GM19467 (cell line): ENCODE measurements around the gene COL5A3.

Experiments
- ATAC-seq: cut with Tn5 transposase; IDR thresholded peaks from one replicate; pipeline ENCODE4 v1.9.1; 2021; ENCODE audit warnings: mild to moderate bottlenecking, moderate library complexity; ENCODE audit not compliant: unreplicated experiment

COL5A3 gene

GRCh38 chr19:10011974-10012373 is 1.7 kb upstream of the COL5A3 start:
- ATAC-seq = no peak

- ATAC-seq = no peak
Measured at GRCh38 chr19:10010939-10011338, 635 bp upstream of the COL5A3 start.

GRCh38 chr19:10009714-10010224 is 535 bp downstream of the COL5A3 start:
- ATAC-seq = no peak

- ATAC-seq = no peak
Measured at GRCh38 chr19:10008184-10008765, 2.0 kb downstream of the COL5A3 start.

- ATAC-seq = no peak
Measured at GRCh38 chr19:10007371-10008183, 2.7 kb downstream of the COL5A3 start.

- no peak for ATAC-seq
Measured at GRCh38 chr19:10006752-10007323, 3.5 kb downstream of the COL5A3 start.

GRCh38 chr19:10006335-10006708 is 4.0 kb downstream of the COL5A3 start:
- ATAC-seq = no peak

GRCh38 chr19:10005632-10006334 is 4.5 kb downstream of the COL5A3 start:
- ATAC-seq = no peak

- no peak for ATAC-seq
Measured at GRCh38 chr19:10004617-10005016, 5.7 kb downstream of the COL5A3 start.

- no peak for ATAC-seq
Measured at GRCh38 chr19:10003271-10003670, 7.0 kb downstream of the COL5A3 start.

GRCh38 chr19:10001899-10002298 is 8.4 kb downstream of the COL5A3 start:
- ATAC-seq = no peak

- no peak for ATAC-seq
Measured at GRCh38 chr19:10000171-10000826, 10.0 kb downstream of the COL5A3 start.

- ATAC-seq = no peak
Measured at GRCh38 chr19:9996541-9996940, 13.8 kb downstream of the COL5A3 start.

- no peak for ATAC-seq
Measured at GRCh38 chr19:9995999-9996398, 14.3 kb downstream of the COL5A3 start.

GRCh38 chr19:9995084-9995483 is 15.2 kb downstream of the COL5A3 start:
- ATAC-seq = no peak

- ATAC-seq = no peak
Measured at GRCh38 chr19:9991425-9992191, 18.7 kb downstream of the COL5A3 start.

GRCh38 chr19:9989504-9989903 is 20.8 kb downstream of the COL5A3 start:
- no peak for ATAC-seq

GRCh38 chr19:9986787-9987281 is 23.5 kb downstream of the COL5A3 start:
- no peak for ATAC-seq

GRCh38 chr19:9981406-9982260 is 28.7 kb downstream of the COL5A3 start:
- no peak for ATAC-seq
